Measurements from ENCODE around the gene PARVB. TPM values are rescaled to one million over a fixed set of nuclear protein-coding genes. Genes with fewer than 3 reads are reported as not detected.

Gene PARVB
- total RNA-seq (2014; rRNA removed; shearing (Covaris generic)): 2.3 and 6.3 TPM in 2 replicates

DNA sequence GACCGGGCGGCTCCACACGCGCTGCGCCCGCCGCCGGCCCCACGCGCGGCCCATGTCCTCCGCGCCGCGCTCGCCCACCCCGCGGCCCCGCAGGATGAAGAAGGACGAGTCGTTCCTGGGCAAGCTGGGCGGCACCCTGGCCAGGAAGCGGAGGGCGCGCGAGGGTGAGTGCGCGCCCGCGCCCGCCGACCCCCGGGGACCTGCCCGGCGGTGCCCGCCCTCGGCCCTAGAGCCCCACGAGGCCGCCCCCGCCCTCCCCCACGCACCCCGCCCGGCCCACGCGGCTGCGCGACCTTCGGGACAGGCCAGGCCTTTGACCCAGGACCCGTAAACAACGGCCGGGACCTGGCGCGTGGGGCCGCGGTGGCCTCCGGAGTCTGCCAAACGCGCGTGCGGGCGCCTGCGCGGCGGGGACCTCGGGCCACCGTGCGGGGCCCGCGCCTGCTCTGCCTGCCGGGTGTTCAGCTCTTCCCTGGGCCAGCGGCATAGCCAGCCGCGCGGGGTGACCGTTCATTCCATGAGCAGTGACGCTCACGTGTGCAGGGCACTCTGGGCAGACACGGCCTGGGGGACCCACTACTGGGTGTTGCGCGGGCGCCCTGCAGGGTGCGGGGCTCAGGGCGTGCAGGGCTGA lies at the start of gene PARVB:
PARVB (plus strand) TSS at position 15 of the 634 bp plus-strand sequence; CDS start at position 53, 38 bp downstream.
- no peak for DNase-seq (ENCODE audit: low spot score)

DNA sequence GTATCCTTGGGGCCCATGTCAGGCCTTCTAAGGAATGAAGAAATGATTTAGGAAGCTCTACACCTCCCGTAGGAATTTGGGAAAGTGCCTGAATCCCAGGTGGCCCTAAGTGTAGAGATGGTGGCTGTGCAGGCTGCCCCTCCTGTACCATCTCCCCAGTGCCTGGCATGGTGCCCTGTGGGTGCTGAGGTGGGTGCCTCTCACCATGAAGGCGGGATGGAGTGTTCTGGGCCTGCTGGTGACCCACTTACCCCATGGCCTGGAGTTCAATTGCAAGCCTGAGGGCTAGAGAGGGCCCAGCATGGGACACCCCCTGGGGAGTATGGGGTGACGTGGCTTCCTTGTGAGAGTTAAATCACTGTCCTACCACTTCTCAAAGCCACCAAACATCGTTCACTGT lies 49.1 kb upstream of the PARVB start:
- no peak for DNase-seq (ENCODE audit: low spot score)

DNA sequence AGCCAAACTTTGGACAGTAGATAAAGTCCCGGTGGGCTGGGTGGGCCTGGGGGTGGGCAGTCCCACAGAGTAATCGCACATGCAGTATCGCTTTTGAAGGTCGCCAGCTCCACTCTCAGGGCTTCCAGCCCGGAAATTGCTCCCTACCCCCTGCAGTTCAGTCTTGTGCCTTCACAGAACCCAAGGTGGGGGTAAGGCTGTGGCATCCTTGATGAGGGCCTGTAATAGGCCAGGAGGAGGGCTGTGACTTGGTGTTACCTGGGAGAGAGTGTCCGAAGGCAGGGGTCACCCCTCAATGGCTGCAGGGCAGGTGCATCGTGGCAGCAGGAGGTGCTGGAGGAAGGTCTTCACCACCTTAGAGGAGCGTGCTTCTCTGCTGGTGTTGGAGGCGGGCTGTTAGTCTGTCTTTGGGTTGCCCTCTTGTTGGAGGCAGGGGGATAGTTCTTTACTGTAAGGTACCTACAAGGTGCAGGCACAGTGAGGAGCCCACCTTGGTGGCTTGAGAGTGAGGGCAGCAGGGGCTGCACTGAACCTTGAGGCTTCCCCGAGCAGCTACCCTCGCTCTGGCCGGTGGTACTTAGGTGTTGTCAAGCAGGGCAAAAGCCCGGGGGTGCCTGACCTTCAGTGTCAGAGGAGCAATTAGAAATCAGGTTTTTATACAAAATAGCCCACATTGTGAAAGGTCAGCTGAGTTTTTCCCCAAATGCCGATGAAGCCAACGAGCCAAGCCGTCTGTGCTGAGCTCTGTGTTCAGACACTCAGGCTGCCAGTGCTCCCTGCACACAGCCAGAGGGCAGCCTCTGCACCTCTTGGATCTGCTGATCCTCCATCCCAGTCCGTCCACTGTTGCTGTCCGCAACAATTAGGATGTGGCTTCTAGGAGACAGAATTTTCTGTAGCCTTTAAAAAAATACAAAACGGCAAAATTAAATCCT lies 47.0 kb upstream of the PARVB start:
- no peak for DNase-seq (ENCODE audit: low spot score)

DNA sequence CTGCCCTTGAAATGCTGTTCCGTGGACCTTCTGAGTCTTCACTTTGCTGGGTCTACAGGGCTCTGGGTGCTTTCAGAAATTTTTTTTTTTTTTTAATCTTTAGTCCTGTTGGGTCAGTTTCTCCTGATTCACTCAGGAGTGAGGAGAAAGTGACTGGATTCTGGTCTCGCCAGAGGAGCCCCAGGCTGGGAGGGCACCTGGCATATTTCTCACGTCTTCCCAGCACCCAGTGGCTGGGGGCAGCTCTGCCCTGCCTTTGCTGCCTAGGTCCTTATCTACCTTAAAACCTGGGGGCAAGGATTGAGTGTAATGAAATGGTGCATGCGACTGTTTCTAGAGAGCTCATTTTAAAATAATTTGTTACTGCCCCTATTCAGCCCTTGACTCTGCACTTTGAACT lies 45.5 kb upstream of the PARVB start:
- no peak for DNase-seq (ENCODE audit: low spot score)

- no peak for DNase-seq (ENCODE audit: low spot score)
Observed at GRCh38 chr22:43980579-43980978, 43.5 kb upstream of the PARVB start.

- no peak for DNase-seq (ENCODE audit: low spot score)
Observed at GRCh38 chr22:43980996-43981395, 43.1 kb upstream of the PARVB start.

- DNase-seq (ENCODE audit: low spot score): no peak
Observed at GRCh38 chr22:43983808-43984207, 40.3 kb upstream of the PARVB start.

- DNase-seq (ENCODE audit: low spot score): no peak
Observed at GRCh38 chr22:43985532-43985931, 38.6 kb upstream of the PARVB start.

- DNase-seq (ENCODE audit: low spot score): no peak
Observed at GRCh38 chr22:43988116-43988820, 35.8 kb upstream of the PARVB start.

GRCh38 chr22:43988960-43989359 lies 35.1 kb upstream of the PARVB start:
- no peak for DNase-seq (ENCODE audit: low spot score)

- DNase-seq (ENCODE audit: low spot score): no peak
Observed at GRCh38 chr22:43990044-43990443, 34.1 kb upstream of the PARVB start.

DNA sequence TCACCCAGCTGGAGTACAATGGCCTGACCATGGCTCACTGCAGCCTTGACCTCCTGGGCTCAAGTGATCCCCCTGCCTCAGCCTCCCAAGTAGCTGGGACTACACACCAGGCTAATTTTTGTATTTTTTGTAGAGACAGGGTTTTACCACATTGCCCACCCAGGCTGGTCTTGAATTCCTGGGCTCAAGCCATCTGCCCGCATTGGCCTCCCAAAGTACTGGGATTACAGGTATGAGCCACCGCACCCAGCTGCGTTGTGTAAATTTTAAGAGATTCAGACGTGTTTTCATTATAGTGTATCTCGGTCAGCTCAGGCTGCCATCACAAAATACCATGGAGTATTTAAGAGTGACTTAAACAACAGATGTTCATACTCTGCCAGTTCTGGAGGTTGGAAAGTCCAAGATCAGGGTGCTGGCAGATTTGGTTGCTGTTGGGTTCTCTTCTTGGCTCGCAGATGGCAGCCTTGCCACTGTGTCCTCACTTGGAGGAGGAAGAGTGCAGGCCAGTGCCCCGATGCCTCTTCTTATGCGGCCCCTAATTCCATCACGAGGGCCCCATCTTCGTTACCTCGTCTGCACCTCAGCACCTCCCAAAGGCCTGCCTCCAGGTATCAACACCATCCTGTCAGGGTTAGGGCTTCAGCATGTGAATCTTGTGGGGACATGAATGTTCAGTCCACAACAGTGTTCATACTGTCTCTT lies 32.6 kb upstream of the PARVB start:
- DNase-seq (ENCODE audit: low spot score): no peak

DNA sequence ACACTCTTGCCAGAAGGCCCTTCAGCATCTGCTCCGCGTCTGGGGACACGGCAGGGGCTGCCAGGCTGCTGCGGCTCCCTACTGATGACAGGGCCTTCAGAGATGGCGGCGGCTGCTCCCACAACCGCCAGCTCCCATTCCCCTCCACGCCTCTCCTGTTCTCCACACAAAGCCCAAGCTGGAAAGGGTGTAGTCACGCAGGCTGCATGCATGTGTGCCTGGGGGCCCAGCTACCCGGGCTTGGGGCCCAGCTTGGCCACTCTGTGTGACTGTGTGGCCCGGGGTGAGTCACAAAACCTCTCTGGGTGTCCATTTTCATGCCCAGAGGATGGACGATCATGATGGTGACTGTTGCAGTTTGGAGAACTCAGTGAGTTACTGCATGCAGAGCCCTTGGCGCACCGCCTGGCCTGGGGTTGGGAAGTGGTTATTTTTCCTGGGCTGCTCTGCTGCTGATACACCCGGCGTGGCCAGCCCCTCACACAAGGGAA lies 31.7 kb upstream of the PARVB start:
- no peak for DNase-seq (ENCODE audit: low spot score)

DNA sequence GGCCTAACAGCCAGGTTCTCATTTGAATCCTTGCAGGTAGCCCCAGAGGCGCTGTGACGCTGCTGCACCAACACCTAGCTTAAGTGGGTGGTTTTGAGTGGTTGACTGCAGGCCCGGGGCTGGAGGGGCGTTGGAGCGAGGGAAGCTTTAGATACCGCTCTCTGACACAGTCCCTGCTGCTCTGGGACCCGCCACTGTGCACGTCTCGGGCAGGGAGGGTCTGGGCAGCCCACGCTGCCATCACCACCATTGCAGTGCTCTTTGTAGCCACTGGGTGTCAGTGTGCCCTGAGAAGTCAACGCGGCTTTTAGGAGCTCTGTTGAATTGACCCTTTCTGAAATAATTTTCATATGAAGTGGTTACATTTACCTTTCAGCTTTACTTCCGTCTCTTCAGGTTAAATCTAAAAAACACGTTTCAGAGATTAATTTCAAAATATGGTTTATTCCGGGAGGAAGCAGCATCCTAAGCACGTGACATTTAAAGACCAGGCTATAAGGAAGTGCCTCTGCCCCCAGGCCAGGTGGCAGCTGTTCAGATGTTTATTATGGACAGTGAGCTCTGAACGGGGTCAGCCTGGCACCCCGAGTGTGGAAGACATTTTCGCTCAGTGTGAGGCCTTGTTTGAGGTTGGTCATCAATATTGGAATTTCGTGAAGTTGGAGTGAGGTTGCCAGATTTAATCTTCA lies 30.9 kb upstream of the PARVB start:
- peak; percentile 13 for DNase-seq (ENCODE audit: low spot score)

DNA sequence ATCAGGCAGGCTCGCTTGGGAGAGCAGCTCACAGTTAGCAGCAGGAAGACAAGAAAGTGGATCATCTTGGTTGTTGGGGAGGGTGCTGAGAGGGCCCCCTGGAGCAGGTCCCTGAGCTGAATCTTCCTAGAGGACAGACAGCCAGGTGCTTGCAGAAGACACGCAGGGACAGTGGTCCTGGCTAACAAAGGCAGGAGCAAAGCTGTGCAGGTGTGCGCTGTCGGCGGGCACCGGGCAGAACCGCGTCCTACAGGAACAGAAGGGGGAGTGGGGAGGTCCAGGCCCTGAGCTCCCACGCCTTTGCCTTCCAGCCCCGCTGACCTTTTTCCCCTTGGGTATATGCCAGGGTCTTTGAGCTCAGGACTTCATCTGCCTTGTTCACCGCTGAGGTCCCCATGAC lies 30.1 kb upstream of the PARVB start:
- no peak for DNase-seq (ENCODE audit: low spot score)

GRCh38 chr22:43994416-43994815 lies 29.7 kb upstream of the PARVB start:
- DNase-seq (ENCODE audit: low spot score): no peak

- no peak for DNase-seq (ENCODE audit: low spot score)
Observed at GRCh38 chr22:43995057-43995685, 28.9 kb upstream of the PARVB start.

DNA sequence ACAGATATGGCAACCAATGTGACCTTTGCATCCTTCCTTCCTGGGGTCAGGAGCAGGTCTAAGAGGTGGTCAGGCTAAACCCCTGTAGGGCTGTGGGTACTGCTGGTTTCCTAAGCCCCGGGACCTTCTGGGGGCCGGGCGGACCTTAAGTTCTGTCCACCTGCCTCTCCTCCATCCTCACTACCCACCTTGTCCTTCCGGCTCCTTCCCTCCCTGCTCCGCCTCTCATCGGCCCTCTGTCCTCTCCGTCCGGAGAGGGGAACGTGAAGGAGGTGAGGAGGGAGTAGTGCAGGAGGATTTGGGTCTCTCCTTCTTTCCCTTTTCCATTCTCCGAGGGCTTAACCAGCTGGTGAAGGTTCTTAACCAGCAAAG lies 28.3 kb upstream of the PARVB start:
- no peak for DNase-seq (ENCODE audit: low spot score)

DNA sequence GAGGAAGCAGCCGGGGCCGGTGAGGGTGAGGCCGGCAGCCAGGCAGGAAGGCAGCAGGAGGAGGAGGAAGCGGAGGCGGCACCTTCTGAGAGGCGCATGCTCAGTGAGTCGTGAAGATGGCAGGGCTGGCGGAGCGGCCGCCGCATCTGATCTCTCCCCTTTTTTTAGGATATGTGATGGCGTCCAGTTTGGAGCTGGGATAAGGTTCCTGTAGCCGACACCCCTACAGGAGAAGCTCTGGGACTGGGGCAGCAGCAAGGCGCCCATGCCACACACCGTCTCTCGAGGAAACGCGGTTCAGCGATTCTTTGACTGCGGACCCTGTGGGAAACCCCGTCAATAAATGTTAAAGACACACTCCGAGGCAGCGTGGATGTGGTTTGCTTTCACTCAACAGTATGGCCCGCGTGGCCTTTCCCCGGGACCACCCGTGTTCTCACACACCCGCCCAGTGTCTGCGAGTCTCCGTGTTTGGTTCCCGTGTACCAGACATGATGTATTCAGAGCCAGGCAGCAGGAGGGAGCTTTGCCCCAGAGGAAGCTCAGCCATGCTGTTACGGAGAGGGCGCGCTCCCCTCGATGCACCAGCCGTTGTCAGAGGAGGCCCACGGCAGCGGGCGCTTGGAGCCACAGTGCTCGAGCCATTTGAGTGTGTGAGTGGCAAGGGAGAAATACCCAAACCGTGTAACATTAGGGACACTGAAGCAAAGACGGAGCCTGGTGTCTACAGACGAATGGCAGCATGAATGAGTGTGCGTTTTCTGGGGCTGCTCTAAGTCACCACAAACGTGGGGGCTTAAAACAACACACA lies 27.7 kb upstream of the PARVB start:
- DNase-seq (ENCODE audit: low spot score): no peak

GRCh38 chr22:43996981-43997265 lies 27.2 kb upstream of the PARVB start:
- DNase-seq (ENCODE audit: low spot score): no peak
